Measurements from ENCODE around the gene CACNG7. TPM values are rescaled to one million over a fixed set of nuclear protein-coding genes. Genes with fewer than 3 reads are reported as not detected.
A peak's percentile ranks its signal among the peaks of the same experiment; 100 is the strongest.

CACNG7 gene
- total and polyA plus RNA-seq, 4 donors: not detected

- ATAC-seq (ENCODE audit: low FRiP score) (no peak), DNase-seq (peak in 1 of 2 donors; percentile 65)
- Histone ChIP-seq H3K4me1 (ENCODE audit: control insufficient read depth in 1 of 2, insufficient read depth in 2 of 2, low read length in 2 of 2) (no peaks in the 10 kb centered on the region), H3K36me3 (ENCODE audit: control insufficient read depth in 1 of 2, insufficient read depth in 2 of 2, low read length in 1 of 2) (no peaks in the 10 kb centered on the region), H3K9me3 (ENCODE audit: control insufficient read depth, low read length) (no peaks in the 10 kb centered on the region), H3K27ac (ENCODE audit: low read depth in 1 of 2, low read length in 2 of 2) (no peak within 1 kb of the TSS), H3K27me3 (ENCODE audit: control insufficient read depth in 1 of 2, insufficient read depth in 2 of 2, low read length in 1 of 2) (no peaks in the 10 kb centered on the region), H3K4me3 (ENCODE audit: low read length in 2 of 2) (no peak within 1 kb of the TSS)
- intact Hi-C loops (cut with DNase I): no loop called here
- 0 to 2% methylated on average over 27 to 55 of the region's 55 CpGs for WGBS, 2 donors
These were observed 53.9 kb downstream of the CACNG7 start, which contains the start of gene CACNG8 for GRCh38 chr19:53962887-53963431. TSS of gene CACNG8 (plus strand) at chr19:53962937.

DNA sequence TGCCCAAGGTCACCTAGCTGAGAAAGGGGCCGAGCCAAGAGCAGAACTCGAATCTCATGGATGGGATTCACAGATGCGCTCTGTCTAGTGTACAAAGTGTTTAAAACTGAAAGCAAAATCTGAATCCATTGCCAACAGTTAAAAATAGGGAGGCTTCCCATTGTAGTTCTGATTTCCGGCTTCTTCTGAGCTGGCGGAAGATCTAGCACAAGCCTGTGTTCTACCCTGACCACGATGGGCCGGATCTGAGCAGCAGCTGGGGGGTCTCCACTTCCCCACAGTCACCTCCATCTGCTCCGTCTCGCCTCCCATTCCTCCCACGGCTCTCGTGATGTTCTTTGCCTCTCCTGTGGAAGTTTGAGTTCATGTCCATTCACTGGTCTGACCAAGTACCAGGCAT lies 56.0 kb downstream of the CACNG7 start:
- no peaks in the 10 kb centered on the region for H3K27me3 ChIP-seq (ENCODE audit: control insufficient read depth in 1 of 2, insufficient read depth in 2 of 2, low read length in 1 of 2)
- H3K4me3 ChIP-seq (ENCODE audit: low read length in 2 of 2): no peak overlapping the region
- no peak overlapping the region for H3K27ac ChIP-seq (ENCODE audit: low read depth in 1 of 2, low read length in 2 of 2)
- DNase-seq (no peak), ATAC-seq (ENCODE audit: low FRiP score) (no peak)
- 69 to 76% methylated on average over 11 of the region's 11 CpGs for WGBS, 2 donors
- no peaks in the 10 kb centered on the region for H3K9me3 ChIP-seq (ENCODE audit: control insufficient read depth, low read length)
- H3K36me3 ChIP-seq (ENCODE audit: control insufficient read depth in 1 of 2, insufficient read depth in 2 of 2, low read length in 1 of 2): no peaks in the 10 kb centered on the region
- H3K4me1 ChIP-seq (ENCODE audit: control insufficient read depth in 1 of 2, insufficient read depth in 2 of 2, low read length in 2 of 2): no peaks in the 10 kb centered on the region
- intact Hi-C loops (cut with DNase I): no loop called here

- no peak for DNase-seq
- no peak overlapping the region for H3K27ac ChIP-seq (ENCODE audit: low read depth in 1 of 2, low read length in 2 of 2)
- no peak overlapping the region for H3K4me3 ChIP-seq (ENCODE audit: low read length in 2 of 2)
- ATAC-seq (ENCODE audit: low FRiP score): no peak
- no peaks in the 10 kb centered on the region for H3K27me3 ChIP-seq (ENCODE audit: control insufficient read depth in 1 of 2, insufficient read depth in 2 of 2, low read length in 1 of 2)
- no peaks in the 10 kb centered on the region for H3K9me3 ChIP-seq (ENCODE audit: control insufficient read depth, low read length)
- intact Hi-C loops (cut with DNase I): no loop called here
- 65% methylated on average over 7 of the region's 7 CpGs for WGBS, 2 donors
- H3K36me3 ChIP-seq (ENCODE audit: control insufficient read depth in 1 of 2, insufficient read depth in 2 of 2, low read length in 1 of 2): no peaks in the 10 kb centered on the region
- H3K4me1 ChIP-seq (ENCODE audit: control insufficient read depth in 1 of 2, insufficient read depth in 2 of 2, low read length in 2 of 2): no peaks in the 10 kb centered on the region
These were observed 57.9 kb downstream of the CACNG7 start for GRCh38 chr19:53966931-53967330.

DNA sequence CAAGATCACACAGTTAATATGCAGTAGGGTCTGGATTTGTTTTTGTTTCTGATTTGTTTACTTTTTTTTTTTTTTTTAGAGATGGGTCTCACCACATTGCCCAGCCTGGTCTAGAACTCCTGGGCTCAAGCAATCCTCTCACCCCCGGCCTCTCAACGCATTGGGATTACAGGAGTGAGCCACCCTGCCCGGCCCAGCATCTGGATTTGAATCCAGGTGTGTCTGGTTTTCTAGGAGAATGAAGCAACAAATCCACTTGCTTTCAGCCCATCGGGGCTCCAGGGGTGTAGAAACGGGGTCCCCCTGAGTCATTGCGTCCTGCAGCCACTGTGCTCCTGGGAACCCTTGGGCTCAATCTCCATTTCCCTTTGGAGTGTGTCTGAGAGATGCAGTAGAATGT lies 60.3 kb downstream of the CACNG7 start:
- ATAC-seq (ENCODE audit: low FRiP score) (no peak), DNase-seq (no peak)
- 89 to 92% methylated on average over 6 of the region's 6 CpGs for WGBS, 2 donors
- Histone ChIP-seq H3K4me1 (ENCODE audit: control insufficient read depth in 1 of 2, insufficient read depth in 2 of 2, low read length in 2 of 2) (no peaks in the 10 kb centered on the region), H3K27ac (ENCODE audit: low read depth in 1 of 2, low read length in 2 of 2) (no peak overlapping the region), H3K9me3 (ENCODE audit: control insufficient read depth, low read length) (no peaks in the 10 kb centered on the region), H3K36me3 (ENCODE audit: control insufficient read depth in 1 of 2, insufficient read depth in 2 of 2, low read length in 1 of 2) (no peaks in the 10 kb centered on the region), H3K4me3 (ENCODE audit: low read length in 2 of 2) (no peak overlapping the region), H3K27me3 (ENCODE audit: control insufficient read depth in 1 of 2, insufficient read depth in 2 of 2, low read length in 1 of 2) (no peaks in the 10 kb centered on the region)
- intact Hi-C loops (cut with DNase I): no loop called here

- DNase-seq: no peak
- H3K4me1 ChIP-seq (ENCODE audit: control insufficient read depth in 1 of 2, insufficient read depth in 2 of 2, low read length in 2 of 2): no peaks in the 10 kb centered on the region
- no peak for ATAC-seq (ENCODE audit: low FRiP score)
- no peaks in the 10 kb centered on the region for H3K27me3 ChIP-seq (ENCODE audit: control insufficient read depth in 1 of 2, insufficient read depth in 2 of 2, low read length in 1 of 2)
- no peaks in the 10 kb centered on the region for H3K36me3 ChIP-seq (ENCODE audit: control insufficient read depth in 1 of 2, insufficient read depth in 2 of 2, low read length in 1 of 2)
- intact Hi-C loops (cut with DNase I): no loop called here
- no peak overlapping the region for H3K27ac ChIP-seq (ENCODE audit: low read depth in 1 of 2, low read length in 2 of 2)
- WGBS, 2 donors: 60 to 65% methylated on average over 10 of the region's 10 CpGs
- H3K4me3 ChIP-seq (ENCODE audit: low read length in 2 of 2): no peak overlapping the region
- H3K9me3 ChIP-seq (ENCODE audit: control insufficient read depth, low read length): no peaks in the 10 kb centered on the region
These were observed 62.6 kb downstream of the CACNG7 start for GRCh38 chr19:53971673-53972072.

- intact Hi-C loops (cut with DNase I): no loop called here
- H3K4me1 ChIP-seq (ENCODE audit: control insufficient read depth in 1 of 2, insufficient read depth in 2 of 2, low read length in 2 of 2): no peaks in the 10 kb centered on the region
- H3K4me3 ChIP-seq (ENCODE audit: low read length in 2 of 2): peak overlapping the region; percentile 4 to 52
- ATAC-seq (ENCODE audit: low FRiP score) (peak; percentile 83), DNase-seq (peak; percentile 85)
- no peaks in the 10 kb centered on the region for H3K36me3 ChIP-seq (ENCODE audit: control insufficient read depth in 1 of 2, insufficient read depth in 2 of 2, low read length in 1 of 2)
- H3K9me3 ChIP-seq (ENCODE audit: control insufficient read depth, low read length): no peaks in the 10 kb centered on the region
- WGBS, 2 donors: 3 to 4% methylated on average over 9 of the region's 9 CpGs
- H3K27me3 ChIP-seq (ENCODE audit: control insufficient read depth in 1 of 2, insufficient read depth in 2 of 2, low read length in 1 of 2): no peaks in the 10 kb centered on the region
- no peak overlapping the region for H3K27ac ChIP-seq (ENCODE audit: low read depth in 1 of 2, low read length in 2 of 2)
These were observed 68.4 kb downstream of the CACNG7 start for GRCh38 chr19:53977429-53977990.

DNA sequence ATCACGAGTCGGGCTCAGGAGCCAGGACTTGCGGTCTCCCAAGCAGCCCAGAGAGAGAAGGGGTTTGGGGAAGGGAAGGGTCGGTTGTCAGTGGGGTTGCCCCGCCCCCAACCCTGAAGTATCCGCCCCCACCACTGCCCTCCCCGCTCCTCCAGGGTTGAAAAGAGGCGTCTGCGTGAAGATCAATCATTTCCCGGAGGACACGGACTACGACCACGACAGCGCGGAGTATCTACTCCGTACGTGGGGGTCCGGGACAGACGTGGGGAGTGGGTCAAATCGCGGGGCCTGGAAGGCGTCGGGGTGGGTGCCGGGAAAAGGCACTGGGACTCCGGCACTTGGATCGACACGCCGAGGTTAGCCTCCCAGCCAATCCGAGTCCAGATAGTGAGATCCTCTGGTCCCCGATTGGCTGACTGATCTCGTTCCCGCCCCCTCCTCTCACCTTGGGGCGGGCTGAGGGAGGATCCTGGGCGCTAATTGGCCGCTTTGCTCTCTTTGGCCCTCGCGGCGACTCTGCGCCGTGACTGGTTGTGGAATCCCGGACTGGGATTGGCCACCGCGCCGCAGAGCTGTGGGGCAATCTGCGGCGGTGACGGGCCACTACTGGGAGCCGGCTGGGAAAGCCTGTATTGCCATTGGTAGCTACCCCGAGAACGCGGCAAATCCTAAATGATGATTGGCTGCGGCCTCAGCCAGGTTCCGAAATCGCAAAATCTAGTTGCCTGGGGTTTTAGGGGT lies 69.1 kb downstream of the CACNG7 start:
- DNase-seq: peak; percentile 70 to 85
- intact Hi-C loops (cut with DNase I): no loop called here
- Histone ChIP-seq H3K4me3 (ENCODE audit: low read length in 2 of 2) (peak overlapping the region; percentile 4 to 52), H3K36me3 (ENCODE audit: control insufficient read depth in 1 of 2, insufficient read depth in 2 of 2, low read length in 1 of 2) (no peaks in the 10 kb centered on the region), H3K9me3 (ENCODE audit: control insufficient read depth, low read length) (no peaks in the 10 kb centered on the region), H3K27ac (ENCODE audit: low read depth in 1 of 2, low read length in 2 of 2) (no peak overlapping the region), H3K27me3 (ENCODE audit: control insufficient read depth in 1 of 2, insufficient read depth in 2 of 2, low read length in 1 of 2) (no peaks in the 10 kb centered on the region), H3K4me1 (ENCODE audit: control insufficient read depth in 1 of 2, insufficient read depth in 2 of 2, low read length in 2 of 2) (no peaks in the 10 kb centered on the region)
- WGBS, 2 donors: 2 to 4% methylated on average over 54 of the region's 54 CpGs
- ATAC-seq (ENCODE audit: low FRiP score): peak; percentile 67

- no peaks in the 10 kb centered on the region for H3K36me3 ChIP-seq (ENCODE audit: control insufficient read depth in 1 of 2, insufficient read depth in 2 of 2, low read length in 1 of 2)
- intact Hi-C loops (cut with DNase I): no loop called here
- no peak for ATAC-seq (ENCODE audit: low FRiP score)
- DNase-seq: no peak
- no peak overlapping the region for H3K4me3 ChIP-seq (ENCODE audit: low read length in 2 of 2)
- H3K27ac ChIP-seq (ENCODE audit: low read depth in 1 of 2, low read length in 2 of 2): no peak overlapping the region
- peaks cover 2% of the 10 kb centered on the region for H3K9me3 ChIP-seq (ENCODE audit: control insufficient read depth, low read length)
- WGBS, 2 donors: 2 to 3% methylated on average over 17 to 19 of the region's 19 CpGs
- no peaks in the 10 kb centered on the region for H3K27me3 ChIP-seq (ENCODE audit: control insufficient read depth in 1 of 2, insufficient read depth in 2 of 2, low read length in 1 of 2)
- H3K4me1 ChIP-seq (ENCODE audit: control insufficient read depth in 1 of 2, insufficient read depth in 2 of 2, low read length in 2 of 2): no peaks in the 10 kb centered on the region
These were observed 70.1 kb downstream of the CACNG7 start for GRCh38 chr19:53978975-53979801.

All from aorta (tissue), 5 donors.